ENCODE measurements around the gene ANXA6.
"Not testable (repeated sequence)": the region's sequence is repeated elsewhere in the genome, so short reads cannot be mapped to it uniquely, and the experiment has no call there.

ANXA6 gene

DNA sequence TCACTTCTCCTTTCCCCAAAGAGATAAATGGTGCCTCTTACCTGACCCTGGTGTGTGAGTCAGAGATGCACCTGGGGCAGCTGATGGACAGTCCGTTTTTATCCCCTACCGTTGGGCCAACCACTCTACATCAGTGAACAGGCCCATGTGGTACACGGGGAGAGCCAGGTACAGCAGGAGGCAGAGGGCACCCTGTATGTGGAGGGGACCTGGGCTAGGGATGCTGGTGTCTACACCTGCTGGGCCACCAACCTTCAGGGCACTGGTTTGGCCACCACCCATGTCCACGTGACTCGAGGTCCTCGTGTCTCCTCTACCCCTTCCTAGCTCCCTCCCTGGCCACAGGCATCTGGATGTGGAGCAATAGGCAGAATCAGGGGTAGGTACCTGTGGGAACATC, 22.7 kb upstream of the ANXA6 start:
- DNase-seq (ENCODE audit: low read depth): no peak

DNA sequence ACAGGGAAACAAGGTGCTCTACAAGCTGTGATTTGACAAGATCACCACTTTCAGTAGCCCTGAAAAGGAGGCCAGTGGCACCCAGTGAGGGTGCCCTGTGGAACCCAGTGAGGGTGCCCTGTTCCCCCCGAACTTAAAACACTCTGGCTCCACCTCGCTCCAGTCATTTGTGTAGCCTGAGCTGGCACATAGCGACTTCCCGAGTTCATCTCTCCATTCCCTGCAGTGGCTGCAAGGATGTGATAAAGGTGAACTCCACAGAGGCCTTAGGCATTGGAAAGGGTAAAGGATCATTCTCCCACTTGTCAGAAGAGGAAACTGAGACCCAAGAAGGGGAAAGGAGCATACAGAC, 21.9 kb upstream of the ANXA6 start:
- DNase-seq (ENCODE audit: low read depth): no peak

DNA sequence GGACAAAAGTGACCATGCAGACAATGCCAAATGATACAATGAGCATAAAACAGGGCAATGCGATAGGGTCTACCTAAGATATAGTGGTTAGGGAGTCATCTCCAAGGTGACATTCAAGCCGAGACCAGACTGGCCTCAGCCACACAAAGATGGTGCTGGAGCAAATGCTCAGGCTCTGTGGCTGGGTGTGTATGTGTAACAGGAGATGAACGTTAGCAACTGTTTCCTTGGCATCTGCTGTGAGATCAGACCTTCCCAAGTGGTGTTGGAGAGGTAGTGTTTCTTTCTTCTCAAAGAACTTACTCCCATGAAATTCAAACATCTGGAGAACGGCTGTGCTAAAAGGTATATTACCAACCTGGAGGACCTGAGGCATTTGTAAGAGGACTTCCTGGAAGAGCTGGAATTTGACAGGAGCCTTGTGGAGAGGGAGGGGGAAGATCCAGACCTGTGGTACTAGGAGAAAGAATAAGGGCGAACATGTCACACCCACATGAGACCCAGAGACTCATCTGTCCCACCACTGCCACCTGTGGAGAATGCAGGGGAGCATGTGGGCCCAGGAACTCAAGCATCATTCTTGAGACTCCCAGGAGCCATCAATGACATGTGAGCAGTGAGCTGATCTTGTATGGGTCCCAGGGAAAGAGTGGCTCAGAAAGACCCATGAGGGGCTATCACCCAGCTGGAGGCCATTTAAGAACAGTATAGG, 21.4 kb upstream of the ANXA6 start:
- no peak for DNase-seq (ENCODE audit: low read depth)

DNA sequence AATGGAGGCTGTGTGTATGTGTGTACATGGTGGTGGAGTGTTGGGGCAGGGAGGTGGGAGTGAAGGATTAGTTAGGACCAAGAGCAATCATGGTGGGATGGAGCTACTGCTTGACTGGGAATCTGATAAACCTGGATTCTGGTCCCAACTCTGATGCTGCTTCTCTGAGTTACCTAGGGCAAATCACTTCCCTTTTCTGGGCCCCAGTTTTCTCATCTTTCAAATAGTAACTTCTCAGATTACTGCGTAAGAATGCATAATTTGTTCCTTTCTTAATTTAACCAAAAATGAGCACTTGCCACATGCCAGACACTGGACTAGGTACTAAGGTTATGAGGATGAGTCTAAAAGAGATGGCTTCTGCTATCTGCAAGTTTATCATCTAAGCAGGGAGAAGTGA, 20.8 kb upstream of the ANXA6 start:
- no peak for DNase-seq (ENCODE audit: low read depth)

DNA sequence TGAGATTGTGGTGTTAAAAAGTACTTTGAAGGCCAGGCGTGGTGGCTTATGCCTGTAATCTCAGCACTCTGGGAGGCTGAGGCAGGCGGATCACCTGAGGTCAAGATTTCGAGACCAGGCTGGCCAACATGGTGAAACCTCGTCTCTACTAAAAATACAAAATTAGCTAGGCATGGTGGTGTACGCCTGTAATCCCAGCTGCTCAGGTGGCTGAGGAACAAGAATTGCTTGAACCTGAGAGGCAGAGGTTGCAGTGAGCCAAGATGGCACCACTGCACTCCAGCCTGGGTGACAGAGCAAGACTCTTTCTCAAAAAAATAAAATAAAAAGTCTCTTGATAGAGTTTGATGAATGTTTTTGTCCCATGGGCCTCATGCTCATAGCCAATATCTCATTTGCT, 18.7 kb upstream of the ANXA6 start:
- DNase-seq (ENCODE audit: low read depth): not testable (repeated sequence)

DNA sequence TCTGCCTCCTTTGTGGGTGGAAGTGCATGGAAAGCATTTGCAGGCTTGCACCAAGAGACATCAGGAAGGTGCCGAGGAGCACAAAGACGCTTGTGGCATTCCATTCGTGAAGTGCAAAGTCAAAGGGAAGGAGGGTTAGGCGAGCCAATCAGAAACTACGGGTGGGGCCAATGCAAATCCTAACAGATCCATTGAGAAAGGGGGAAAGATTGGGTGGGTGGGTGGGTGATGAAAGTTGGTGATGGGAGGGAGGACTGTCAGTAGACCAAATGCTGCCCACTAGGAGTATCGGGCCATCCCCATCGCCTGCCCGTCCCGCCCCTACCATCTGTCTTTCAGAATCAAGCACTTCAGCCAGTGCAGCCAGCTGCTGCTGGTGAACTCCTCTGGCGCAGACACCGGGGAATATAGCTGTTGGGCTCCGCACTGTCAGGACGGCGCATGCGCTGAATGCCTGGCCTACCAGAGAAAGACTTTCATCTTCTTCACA, 17.1 kb upstream of the ANXA6 start:
- DNase-seq (ENCODE audit: low read depth): no peak

DNA sequence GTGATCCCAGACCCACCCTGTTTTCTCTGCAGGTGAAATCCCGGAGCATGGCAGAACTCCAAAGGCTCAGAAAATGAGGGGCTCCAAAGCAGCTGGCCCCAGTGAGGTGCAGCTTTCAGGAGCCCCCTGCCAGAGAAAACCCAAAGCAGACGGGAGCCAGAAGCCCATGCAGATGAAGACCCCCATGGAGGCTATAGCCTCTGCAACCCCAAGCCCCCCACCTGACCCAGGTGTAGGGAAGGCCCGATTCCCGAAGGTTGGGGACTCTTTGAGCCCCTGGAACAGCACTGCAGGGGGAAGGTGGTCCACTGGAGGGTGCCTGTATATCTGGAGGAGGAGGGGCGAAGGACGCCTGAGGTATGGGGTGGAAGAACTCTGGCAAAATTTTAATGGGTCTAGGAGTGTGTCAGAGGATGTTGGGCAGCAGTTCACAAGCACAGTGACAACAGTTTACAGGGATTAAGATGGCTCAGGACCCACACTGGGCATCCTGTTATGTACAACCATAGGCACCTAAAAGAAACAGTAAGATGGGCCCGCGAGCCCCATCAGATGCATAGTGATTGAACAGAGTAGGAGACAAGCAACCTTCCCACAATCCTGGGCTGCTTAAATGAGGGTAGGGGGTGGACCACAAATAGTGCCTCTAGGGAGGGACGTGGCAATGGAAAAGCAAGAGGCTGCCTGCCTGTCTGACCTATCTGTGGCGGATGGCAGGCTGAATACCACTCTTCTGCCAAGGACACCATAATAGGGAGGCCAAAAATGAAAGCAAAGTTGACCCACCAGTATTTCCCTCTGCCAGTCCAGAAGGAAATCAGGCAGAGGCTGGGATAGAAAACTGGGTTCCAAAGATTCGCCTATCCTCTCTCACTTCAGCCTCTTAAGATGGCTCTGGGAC, 16.4 kb upstream of the ANXA6 start:
- no peak for DNase-seq (ENCODE audit: low read depth)

DNA sequence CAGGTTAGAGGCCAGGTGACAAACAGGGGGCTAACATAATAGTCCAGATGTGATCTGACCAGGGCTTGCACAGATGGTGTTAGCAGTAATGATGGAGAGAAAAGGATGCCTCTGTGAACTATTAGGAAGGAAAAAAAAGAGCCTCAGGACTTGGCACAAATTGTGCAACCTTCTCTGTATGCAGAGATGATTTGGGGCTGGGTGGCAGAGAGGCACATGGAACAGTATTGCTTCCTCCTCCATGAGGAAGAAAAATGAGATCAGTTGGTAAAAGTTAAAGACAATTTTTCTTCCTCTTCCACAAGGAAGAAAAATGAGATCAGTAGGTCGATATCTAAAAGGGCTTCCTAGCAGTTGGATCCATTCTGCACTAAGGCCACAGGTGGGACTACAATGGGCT, 13.9 kb upstream of the ANXA6 start:
- no peak for DNase-seq (ENCODE audit: low read depth)

DNA sequence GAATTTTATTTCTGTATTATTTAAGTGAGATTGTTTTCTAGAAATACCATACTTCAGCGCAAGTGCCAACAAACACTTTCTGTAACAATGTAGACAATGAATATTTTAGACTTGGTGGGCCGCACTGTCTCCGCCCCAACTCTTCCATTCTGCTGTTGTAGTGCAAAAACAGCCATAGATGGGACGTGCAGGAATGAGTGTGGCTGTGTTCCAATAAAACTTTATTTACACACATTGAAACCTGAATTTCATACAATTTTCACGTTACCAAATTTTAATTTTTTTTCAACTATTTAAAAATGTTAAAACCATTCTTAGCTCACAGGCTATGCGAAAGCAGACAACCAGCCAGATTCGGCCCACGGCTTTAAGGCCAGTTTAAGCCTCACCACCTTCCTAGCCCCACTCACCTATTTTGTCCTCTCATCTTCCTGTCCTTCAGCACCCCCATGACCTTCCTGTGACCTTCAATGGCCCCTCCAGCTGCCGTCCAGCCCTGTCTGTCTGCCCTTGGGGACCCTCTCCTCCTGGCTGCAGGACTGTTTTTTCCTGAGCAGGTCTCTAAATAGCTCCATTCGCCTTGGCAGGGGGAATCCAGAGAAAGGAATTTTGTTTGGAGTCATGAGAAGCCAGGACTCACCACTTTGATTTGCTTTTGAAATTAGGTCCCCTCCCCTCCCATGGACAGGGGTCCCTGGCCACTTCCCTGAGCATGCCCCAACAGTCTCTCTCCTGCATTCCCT, 11.2 kb upstream of the ANXA6 start:
- no peak for DNase-seq (ENCODE audit: low read depth)

DNA sequence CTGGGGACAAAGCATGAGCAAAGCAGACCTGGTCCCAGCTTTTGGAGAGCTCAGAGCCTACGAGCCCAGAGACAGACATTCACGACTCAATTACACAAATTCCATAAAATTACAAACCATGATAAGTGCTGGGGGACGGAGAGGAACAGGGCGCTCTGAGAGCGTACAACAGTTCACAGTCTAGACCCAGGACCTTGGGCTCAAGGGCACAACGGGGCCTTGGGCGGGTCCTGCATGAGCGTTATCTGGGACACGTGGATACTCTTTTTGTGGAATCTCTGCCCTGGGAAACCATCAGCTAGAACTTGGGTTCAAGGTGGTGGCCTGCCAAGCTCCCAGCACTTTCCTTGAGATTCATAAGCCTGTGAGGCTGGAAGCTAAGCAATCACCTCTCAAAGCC, 9.4 kb upstream of the ANXA6 start:
- no peak for DNase-seq (ENCODE audit: low read depth)

DNA sequence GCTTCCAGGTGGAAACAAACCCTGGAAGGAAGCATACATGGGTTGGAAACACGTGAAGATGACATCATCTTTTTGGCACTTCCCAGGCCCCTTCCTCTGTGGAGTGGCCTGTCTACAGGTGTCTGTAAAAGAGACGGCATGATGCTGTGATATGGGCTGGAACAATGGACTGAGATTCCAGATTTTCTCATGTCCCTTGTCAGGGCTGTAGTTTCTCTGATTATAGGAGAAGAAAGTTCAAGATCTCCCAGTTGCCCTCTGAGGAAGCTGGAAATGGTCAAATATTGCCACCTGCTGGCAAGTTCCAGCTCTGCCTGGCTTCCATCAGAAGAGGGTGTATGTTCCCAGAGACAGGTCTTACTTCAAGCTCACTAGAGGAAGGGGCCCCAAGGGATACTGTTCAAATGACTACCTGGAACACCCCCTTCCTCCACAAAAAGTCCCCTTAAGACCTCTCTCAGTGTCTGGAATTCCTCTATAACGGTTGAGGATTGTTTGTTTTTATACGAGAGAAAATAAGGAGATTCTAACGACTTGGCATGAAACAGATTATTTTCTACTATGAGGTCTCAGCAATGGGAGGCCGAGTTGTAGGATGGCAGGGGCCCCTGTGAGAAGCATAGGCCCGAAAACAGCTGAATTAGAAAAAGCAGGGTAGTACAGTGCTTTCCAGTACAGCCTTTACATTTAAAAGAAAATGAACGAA, 7.3 kb upstream of the ANXA6 start:
- DNase-seq (ENCODE audit: low read depth): peak; percentile 61

DNA sequence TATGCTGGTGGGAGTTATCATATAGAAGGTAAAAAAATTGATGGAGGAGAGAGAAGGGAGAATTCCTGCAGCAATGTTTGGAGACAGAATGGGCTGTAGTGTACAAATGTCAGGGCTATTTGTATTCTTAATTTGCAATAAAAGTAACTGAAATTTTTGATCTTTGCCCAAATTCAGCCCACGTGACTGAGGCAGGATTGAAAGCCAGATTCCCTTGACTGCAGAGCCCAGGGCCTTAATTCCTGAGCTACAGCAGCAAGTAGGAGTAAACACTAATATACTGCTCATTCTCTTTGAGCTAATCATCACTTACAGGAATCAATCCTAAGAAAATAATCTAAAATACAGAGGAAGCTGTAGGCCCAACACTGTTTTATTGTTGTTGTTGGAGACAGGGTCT, 5.2 kb upstream of the ANXA6 start:
- no peak for DNase-seq (ENCODE audit: low read depth)

DNA sequence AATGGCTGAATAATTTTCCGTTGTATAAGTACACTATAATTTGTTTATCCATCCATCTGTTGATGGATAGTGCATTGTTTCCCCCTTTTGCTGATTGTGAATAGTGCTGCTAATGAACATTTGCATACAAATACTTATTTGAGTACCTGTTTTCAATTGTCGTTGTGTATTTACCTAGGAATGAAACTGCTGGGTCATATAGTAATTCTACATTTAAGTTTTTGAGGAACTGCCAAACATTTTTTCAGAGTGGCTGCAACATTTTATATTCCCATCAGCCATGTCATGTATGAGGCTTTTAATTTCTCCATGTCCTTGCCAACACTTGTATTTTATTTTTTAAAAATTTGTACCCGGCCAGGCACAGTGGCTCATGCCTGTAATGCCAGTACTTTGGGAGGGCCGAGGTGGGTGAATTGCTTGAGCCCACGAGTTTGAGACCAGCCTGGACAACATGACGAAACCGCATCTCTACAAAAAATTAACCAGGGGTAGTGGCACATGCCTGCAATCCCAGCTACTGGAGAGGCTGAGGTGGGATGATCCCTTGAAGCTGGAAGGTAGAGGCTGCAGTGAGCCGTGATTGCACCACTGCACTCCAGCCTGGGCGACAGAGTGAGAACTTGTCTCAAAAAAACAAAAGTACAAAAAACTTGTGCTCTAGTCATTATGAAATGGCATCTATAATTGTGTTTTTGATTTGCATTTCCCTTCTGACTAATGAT, 2.2 kb upstream of the ANXA6 start:
- no peak for DNase-seq (ENCODE audit: low read depth)

DNA sequence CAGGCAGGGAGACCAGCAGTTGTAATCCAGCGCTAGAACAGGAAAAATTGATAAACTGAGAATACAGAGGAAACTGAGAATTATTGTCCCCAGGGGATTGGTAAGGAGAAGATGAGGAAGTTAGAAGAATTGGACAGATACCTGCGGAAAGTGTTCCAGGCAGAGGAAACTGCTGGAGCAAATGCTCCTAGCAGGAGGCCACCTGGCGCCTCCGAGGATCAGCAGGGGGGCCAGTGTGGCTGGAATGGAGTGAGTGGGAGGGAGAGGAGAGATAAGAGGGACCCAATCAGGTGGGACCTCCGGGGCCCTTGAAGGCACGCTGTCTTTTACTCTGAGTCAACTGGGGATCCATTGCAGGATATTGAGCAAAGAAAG, 695 bp upstream of the ANXA6 start:
- DNase-seq (ENCODE audit: low read depth): no peak

DNA sequence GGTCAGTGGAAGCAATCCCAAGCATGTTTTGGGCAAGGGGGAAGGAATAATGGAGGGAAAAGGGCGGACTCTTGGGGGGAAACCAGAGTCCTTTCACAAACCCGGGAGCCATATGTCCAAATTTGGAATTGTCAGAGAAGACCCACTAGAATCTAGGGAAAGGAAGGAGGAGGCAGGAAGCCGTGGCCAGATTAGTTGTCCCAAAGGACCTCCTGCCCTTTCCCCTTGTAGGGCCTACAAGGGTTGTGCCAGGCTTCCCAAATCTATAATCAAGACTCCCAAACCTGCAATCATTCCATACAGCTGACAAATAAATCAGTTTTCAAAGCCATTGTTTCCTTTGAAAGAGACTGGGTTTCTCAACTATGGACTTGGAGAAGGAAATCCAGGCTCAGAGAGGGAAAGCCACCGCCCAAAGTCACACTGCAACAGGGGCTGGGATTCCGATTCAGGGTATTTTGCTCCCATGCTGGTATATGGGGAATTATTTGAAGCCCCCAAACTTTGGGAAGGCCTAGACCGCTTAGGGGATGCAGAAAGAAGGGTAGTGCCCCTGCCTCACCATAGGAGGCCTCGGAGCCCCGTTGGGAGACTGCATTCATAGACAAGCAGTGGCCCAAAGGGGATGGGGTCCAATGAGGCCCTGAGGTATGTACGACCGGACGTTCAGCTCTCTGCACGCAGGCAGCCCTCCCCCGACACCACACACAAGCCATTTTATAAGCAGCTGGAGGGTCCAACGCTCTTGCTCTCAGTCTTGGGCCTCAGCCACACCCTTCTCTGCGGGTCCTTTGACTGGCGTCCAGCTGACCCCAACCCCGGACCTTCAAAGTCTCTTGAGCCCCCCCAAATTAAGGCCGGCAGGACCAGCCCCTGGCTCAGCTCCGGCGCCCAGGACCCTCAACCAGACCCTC, 815 bp downstream of the ANXA6 start:
- no peak for DNase-seq (ENCODE audit: low read depth)

DNA sequence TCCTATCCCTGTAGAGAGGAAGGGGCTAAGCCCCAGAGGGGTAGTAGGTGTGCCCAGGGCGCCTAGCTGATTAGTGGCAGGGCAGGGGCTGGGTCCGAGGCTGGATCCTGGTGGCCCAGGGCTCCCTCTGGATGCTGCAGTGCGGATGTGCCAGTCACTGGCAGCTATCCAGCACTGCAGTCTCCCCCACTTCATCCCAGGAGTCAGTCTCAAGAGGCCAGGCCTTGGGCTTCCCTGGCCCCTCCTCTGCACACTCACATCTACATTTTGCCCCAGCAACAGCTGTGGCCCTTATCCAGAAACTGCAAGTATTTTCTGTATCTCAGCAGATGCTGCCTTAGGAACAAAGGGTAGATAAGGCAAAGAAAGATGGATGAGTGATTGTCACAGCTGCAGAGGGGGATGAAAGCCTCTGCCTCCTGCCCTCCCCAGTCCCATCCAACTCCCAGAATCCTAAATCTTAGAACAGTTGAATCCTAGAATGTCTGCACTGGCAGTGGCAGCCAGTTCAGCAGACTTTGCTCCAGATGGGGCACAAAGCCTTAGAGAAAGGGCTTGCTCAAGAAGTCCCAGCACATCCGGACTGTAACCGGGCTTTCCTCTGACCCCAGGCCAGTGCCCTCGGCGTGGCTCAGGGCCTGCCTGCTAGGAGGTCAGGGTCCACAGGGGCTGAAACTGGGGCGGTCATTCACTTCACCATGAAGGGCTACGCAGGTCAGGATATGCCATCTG, 1.6 kb downstream of the ANXA6 start:
- no peak for DNase-seq (ENCODE audit: low read depth)

DNA sequence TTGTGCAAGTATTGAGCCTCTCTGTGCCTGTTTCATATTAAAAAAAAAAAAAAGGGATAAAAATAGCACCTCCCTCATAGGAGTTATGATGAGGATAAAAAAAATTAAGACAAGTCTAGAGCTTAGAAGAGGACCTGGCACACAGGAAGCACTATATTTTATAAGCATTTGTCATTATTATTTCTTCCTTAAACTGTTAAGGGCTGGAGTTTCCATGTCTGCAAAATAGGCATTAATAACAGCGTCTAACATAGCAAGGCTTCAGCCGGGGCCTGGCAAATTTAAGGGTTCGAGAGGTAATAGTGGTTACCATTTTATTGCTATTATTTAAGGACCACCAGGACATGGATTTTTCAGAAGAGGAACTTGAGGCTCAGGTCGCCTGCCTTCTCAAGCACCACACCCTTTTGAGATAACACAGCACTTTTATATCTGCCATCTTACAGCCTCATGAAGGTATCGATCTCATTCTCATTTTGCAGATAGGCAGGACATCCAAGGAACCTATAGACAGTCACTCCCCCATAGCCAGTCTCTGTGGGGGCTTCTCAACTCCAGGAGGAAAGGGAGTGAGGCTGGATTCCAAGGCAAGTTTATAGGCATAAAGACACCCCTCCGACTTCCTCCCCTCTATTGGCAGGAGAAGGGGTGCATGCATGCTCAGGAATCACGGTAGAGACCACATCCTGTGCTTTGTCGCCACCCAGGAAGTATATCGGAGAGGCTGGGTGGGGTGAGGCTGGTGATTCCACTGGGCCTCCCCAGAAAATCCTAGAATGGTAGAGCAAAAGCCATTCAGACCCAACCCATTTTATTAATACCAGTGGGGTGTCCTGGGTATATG, 2.4 kb downstream of the ANXA6 start:
- no peak for DNase-seq (ENCODE audit: low read depth)

DNA sequence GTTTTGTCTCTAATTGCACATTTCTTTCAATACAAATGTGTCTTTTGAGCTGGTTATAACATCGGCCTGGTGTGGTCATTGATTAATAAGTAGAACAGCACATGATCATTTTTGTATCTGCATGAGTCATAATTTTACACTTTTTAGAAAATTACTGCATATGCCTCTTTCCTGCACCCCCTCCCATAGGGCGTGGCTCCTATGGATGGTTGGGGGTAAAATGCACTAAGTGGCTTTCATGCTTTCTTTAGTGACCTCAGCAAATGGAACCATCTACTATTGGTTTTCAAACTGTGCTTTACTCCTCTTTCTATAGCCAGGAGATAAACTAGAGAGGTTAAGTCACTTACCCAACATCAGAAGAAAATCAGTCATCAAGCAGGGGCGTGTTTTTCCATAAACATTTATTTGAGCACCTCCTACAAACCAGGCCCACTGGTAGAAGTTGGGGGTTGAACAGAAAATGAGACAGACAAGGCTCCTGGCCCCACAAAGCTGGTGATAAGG, 3.8 kb downstream of the ANXA6 start:
- no peak for DNase-seq (ENCODE audit: low read depth)

DNA sequence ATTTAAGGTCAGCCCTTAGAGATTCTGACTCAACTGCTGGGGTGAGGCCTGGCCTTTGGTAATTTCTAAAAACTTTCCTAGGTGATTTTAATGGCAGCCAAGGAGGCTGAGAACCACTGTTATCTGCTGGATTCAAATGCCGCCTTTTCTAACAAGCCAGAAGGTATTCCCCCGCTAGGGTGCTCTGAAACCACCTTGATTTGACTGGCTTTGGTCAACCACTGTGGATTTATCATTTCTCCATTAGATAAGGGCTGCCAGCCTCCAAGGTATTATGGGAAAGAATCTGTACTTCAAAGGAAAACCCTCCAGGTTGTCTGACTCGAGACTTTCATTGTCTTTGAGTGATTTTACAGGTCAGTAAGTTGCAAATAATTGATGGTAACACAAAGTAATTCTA, 4.3 kb downstream of the ANXA6 start:
- DNase-seq (ENCODE audit: low read depth): no peak

Measured in stromal cell of bone marrow (primary cell).